NCI-H82 (cell line): ENCODE data around the gene TNFRSF8.
A peak's percentile ranks its signal among the peaks of the same experiment; 100 is the strongest.

ENCODE experiments used
- DNase-seq: peaks from one replicate; lab custom pipeline; 2025; lab: John Stamatoyannopoulos, UW

Gene TNFRSF8

DNA sequence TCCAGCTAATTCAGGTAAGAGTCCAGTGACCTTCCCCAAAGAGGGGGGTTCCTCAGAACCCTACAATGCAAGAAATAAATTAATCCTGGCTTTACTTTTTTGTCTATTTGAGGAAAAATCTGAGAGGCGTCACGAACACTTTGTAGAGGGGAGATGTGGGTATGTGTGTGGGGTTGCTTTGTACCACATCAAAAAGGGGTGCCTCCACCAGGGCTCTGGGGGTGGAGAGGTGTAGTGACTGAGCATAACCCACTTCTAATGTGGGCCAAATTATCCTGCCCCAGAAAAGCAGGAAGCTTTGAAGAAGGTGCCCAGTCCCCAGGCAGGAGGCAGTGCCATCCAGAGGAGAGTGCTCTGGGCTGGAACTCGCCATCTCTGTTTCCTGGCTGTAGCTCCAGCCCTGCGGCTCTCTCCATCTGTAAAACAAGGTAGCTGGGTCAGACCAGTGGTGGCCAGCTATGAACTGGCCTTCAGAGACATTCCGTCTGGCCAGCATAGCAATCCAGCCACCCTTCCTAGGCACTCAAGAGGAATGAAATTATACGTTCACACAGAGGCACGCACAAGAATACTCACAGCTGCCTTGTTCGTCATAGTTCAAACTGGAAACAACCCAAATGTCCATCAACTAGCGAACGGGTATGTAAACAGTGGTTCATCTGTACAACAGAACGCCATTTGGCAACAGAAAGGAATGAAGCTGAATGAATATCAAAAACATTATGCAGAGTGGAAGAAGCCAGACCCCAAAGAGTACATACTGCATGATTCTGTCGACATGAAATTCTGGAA is 58.3 kb downstream of the TNFRSF8 start:
- no peak for DNase-seq

DNA sequence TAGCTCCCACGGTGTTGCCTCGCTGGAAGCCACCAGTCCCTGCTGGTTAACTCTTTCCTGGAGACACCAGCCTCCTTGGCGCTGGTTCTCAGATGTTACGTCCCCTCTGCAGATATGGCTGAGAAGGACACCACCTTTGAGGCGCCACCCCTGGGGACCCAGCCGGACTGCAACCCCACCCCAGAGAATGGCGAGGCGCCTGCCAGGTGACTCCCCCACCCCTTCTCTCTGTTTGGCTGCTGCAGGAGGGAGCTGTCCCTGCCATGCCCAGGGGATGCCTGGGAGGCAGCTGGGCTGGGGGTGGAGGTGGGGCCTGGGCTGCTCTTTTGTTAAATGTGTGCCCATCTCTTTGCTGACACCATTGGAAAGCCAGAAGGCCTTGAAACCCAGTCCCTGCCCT is 60.1 kb downstream of the TNFRSF8 start:
- no peak for DNase-seq

DNA sequence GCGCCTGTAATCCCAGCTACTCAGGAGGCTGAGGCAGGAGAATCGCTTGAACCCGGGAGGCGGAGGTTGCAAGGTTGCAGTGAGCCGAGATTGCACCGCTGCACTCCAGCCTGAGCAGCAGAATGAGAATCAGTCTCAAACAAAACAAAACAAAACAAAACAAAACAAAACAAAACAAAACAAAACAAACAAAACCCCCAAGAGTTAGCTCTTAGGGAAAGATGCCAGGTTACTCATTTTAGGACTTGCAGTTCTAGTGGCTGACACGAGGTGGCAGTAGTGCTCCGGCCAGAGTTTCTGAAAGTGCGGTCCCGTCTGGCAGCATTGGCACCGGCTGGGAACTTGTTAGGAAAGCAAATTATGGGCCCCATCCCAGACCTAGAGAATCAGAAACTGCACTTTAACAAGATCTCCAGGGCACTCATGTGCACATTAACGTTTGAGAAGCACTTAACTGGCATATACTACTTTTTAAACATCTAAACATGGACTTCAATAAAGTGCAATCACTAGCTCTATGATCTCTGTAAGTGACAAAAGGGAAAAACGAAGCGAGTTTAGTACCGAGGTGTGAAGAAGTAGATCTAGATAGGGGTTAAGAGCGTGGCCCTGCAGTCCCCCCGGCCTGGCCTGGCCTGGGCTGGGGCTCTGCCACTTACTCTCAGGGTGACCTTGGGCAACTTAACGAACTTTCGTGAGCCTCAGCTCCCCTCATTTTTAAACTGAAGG is 61.8 kb downstream of the TNFRSF8 start:
- peak; percentile 72 for DNase-seq

DNA sequence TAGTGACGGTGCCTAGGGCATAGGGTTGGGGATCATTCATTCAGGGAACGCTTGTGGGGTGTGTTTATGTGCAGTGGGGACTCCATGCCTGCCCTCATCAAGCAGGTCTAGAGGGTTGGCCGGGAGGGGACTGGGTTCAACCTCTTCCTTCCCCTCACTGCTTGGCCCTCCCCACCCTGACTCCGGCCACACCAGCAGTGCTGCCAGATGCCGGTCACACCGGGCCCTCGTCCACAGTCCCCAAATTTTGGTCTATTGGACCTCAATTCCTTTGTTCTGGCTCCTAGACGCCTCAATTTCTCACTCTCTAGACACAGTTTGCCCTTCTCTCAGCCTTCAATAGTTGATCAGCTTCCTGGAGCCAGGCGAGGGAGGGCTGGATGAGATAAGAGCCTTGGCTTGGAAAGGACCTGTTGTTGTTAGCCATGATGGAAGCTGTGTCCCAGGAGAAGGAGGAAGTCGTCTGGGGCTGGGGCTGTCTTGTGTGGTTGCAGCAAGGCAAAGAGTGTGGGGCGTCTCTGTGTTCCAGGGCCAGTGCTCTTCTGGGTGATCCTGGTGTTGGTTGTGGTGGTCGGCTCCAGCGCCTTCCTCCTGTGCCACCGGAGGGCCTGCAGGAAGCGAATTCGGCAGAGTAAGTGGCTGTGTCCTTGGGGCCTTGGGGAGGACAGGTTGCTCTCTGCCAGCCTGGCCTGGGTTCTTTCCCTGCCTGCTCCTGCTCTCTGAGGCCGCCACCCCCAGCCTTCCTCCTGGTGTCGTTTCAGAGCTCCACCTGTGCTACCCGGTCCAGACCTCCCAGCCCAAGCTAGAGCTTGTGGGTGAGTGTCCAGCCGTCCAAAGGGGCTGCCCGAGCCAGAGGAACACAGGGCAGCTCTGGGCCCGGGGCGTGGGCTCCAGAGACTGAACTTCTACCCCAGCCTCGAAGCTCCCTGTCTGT is 62.6 kb downstream of the TNFRSF8 start:
- DNase-seq = no peak

DNA sequence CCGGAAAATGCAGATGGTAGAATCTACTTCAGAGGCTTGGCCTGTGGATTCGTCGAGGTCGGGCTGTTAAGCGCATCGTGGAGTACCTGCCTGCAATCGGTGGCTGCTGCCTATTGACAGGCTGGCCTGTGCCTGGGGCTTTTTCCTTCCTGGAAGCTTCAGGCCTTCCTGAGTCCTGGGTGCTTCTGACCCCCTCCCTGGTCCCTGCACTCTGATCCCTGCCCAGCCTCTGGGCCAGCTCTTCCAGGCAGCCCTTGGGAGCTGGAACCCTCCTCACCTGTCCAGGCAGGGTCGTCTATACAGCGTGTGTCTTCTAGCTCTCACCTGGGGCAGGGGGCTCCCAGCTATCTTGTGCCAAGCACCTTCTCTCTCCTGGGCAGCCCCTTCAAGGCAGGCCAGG is 63.7 kb downstream of the TNFRSF8 start:
- DNase-seq = no peak

DNA sequence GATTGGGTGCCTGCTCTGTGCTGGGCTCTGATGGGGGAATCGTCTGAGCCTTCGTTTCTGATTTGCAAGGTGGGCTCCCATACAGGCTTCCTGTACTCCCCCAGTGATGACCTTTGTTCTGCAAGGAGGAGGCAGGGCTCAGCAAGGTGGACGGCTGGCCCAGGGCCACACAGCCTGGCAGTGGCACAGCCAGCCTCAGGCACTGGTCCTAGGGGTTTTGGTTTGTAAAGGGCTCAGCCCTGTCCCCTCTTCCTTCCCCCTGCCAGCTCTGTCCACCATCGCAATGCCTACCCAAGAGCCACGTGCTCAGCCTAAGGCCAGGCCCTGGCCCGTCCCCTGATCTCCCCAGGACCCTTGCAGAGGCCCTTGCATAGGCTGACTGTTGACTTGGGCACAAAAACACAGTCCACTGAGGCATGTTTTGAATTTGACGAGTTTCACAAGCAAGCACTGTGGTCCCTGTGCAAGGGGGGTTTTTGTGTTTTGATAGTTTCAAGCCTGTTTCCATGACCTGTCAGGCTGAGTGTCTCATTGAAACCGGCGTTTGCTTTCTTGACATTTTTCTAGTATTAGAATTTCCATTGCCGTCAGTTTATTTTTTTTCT is 64.2 kb downstream of the TNFRSF8 start:
- DNase-seq = no peak

DNA sequence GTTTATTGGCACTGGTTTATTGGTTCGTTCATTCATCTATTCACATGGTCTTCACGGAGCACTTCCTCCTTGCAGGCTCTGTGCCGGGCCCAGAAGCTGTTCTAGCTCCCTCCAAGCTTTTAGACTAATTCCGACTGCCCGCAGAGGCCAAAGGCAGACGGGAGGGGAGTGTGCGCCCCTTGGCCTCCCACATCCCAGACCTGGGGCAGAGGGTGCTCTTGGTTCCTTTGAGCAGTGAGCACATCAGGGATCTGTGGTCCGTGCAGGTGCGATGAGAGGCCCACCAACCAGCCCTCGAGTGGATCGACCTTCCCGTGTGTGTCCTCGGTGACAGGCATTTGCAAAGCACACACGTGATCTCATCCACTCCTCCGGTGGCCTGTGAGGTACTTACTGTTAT is 65.0 kb downstream of the TNFRSF8 start:
- no peak for DNase-seq

DNA sequence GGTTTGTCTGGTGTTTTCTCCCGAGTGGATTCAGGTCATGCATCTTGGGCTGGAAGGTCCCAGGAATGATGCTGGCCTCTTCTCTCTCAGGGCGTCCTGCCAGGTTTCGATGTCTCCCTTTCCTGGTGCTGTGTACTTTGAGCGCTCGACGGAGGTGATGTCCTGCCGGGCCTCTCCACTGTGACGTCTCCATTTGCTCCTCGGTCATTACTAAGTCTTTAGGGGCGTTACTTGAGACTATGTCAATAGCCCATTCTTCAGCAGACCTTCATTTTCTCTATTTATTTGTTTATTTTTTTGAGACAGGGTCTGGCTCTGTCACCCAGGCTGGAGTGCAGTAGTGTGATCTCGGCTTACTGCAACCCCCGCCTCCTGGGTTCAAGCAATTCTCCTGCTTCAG is 66.5 kb downstream of the TNFRSF8 start:
- no peak for DNase-seq

DNA sequence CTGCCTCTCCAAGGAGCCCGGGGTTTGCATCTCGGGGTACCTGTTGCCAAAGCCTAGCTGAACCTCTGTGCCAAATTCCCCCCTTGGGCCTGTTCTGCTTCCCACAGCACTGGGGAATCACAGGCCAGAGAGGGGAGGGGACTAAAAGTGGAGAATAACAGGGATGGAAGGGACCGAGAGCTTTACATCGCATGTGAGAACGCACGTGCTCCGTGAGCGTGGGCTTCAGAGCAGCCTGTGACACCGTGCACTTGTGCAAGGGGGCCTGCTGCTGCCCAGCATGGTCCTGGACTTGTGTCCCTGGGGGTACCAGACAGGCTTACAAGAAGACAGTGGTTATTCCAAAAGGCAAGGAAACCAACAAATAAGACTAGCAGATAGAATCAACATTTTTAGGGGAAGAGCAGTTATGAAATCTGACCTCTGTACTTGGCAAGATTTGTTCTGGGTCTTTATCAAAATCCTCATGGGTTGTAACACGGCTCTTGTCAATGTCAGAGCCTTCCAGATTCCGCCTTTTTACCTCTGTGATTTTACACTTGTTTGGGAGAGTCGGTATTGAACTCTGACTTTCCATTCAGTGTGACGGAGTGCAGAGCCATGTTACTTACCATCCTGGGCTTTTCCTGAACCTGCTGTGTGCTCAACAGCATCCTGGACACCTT is 67.5 kb downstream of the TNFRSF8 start:
- no peak for DNase-seq

DNA sequence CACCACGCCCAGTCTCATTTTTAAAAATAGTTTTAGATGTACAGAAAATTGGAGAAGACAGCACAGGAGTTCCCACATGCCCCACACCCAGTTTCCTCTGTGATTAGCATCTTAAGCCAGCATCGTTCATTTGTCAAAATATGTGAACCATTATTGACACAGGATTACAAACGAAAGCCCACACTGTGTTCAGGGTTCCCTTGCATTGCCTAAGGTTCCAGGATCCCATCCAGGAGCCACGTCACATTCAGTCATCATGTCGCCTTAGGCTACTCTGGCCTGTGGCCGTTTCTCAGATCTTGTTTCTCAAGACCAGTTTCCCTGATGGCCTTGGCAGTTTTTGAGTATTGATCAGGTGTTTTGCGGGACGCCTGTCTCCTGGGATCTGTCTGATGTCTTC is 69.0 kb downstream of the TNFRSF8 start:
- DNase-seq = no peak

DNA sequence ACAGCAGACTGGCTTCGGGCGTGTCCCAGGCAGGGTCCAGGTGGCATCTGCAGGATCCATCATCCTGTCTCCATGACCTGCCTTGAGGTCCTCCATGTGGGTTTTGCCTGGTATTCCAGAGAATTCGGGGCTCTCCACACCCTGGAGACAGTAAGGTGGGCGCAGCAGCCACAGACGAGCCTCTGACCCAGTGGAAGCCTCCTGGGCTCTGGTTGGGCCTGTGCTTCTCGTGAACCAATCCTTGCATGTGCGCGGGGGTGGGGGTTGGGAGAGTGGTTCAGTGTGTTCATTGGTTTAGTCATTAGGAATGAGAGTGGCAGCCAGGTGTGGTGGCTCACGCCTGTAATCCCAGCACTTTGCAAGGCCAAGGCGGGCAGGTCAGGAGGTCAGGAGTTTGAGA is 71.6 kb downstream of the TNFRSF8 start:
- DNase-seq = no peak

DNA sequence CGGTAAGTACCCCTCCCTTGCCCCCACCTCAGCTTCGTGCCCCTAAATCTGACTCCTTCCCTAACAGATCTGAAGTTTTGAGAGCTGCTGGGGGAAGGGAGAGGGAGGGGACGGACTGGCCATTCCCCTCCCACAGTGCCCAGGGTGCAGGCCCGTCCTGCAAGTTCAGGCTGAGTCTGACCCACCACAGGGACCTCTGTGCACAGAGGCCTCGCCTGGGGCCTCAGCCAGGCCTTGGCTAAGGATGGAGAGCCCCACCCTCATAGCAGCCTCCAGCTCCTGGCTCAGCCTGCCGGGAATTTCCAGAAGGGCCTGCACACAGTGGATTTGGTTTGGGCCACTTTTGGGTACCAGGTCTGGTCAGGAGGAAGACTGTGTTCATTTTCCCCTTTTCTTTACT is 72.5 kb downstream of the TNFRSF8 start:
- DNase-seq = no peak

DNA sequence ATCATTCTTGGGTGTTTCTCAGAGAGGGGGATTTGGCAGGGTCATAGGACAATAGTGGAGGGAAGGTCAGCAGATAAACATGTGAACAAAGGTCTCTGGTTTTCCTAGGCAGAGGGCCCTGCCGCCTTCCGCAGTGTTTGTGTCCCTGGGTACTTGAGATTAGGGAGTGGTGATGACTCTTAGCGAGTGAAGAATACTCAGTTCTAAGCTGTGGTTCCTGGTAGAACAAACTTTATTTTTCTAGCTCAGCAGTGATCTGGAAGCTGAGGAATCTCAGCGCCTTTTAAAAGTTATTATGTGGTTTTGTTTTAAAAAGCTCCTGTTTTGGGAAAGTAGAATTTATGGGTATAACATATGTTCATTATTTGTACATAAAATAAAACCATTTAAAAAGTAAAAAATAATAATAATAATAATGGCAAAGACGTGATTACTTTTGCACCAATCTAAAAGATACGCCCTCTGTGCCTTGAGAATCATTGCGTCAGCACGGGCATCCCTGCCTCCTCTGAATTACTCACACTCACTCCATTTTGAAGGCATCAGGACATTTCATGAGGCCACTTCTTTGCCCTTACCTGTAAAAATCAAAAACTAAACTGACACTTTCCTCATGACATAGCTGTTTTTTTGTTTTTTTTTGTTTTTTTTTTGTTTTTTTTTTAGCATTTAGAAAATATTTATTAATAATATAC is 74.0 kb downstream of the TNFRSF8 start:
- DNase-seq = no peak

DNA sequence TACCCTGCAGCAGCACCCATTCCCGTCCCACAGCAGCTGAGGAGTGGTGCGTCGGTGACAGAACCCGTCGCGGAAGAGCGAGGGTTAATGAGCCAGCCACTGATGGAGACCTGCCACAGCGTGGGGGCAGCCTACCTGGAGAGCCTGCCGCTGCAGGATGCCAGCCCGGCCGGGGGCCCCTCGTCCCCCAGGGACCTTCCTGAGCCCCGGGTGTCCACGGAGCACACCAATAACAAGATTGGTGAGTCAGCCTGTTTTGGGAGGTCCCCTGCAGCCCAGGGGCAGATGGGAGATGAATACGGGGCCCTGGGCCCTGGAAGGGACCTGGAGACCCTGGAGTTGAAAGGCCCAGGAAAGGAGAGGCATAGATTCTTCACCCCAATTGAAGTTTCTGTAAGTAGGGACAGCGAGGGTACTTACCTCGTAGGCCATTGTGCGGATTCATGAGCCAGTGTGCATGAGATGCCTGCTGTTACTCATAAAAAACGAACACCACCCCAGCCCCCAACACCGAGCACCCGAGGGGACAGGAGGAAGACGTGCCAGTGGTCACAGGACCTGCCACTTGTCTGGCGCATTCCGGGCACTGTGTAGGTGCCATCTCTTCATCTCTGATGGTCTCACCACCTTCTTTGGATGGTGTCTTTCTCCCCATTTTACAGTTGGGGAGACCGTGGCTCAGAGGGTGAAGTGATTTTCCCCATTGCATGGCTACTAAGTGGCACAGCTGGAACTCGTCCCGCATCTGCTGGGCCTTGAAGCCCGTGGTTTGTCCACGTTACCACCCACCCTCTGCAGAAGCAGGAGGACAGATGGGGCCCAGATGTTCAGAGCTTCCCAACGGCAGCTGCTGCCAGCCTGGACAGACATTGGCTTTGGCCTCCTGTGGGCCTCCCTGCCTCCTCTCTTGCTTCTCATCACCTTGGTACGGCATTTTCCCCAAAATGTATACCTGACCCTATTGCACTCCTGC is 75.4 kb downstream of the TNFRSF8 start:
- no peak for DNase-seq

DNA sequence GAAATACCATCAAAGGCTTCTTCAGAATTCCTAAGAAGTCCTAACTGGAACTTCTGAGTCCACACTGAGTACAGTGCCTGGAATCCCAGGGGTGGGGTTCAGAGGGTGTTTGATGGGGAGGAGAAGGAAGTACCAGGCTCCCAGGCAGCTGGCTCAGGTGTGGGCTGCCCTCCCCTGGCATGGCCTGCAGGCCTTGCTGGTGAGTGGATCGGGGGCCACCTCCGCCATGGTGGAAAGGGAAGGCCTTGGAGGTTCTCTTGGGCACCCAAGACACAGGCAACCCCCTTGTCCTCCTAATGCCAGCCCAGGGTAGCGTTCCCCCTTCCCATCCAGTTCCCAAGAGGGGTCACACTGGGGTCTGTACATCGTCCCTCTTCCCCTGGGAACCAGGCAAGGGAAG is 76.9 kb downstream of the TNFRSF8 start:
- no peak for DNase-seq

DNA sequence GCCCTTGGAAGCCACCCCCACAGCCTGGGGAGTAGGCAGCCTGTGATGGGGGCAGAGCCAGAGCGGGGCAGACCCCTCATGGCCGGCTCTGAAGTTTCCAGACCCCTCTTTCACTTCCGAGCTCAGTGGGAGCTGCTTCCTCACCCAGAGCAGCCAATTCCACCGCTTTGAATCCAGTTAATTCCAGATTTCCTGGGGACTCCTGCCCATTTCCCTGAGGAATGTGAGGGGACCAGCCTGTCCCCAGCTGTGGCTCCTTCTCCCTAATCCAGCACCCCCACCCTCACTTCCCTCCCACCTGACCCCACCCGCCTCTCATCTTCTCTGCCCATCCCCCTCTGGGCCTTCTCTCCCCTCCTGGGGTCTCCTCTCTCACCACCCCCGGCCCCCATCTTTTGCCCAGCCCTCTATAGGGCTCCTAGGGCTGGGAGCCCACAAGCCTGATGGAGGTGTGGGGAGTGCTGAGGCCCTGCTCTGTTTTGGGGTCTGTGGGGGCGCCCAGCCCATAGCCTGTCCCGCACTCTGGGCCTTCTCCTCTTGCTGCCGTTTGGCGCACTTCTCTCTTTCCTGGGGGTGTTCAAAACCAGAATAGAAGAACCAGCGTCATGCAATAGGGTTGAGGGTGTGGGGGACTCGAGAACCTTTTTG is 77.5 kb downstream of the TNFRSF8 start:
- no peak for DNase-seq

DNA sequence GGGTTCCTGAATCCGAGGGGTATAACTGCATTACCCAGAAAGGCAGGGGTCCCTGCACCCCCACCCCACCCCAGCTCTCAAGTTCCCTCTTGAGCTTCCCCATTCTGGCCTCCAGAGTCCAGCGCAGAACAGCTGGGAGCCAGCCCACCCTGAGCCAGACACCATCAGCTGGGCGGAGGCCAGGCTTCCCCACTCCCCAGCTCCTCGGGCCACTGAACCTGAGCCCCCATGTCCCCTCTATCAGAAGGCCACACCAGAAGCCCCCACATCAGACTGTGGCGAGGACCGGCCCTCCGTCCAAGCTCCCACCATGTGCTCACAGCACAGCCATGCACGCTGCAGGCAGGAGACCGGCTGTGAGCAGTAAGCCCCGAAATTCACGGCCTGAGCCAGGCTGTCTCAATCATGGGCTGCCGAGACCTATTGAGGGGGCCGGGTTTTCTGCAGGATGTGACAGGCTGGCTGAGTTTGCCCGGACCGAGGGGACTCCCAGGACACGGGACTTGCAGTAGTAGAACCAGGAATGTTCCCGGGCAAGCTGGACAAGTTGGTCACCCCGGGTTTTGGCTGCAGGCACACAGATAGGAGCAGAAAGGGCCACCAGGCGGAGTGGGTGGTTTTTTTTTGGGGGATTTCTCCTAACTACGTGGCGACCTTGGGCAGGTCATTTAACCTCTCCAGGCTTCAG is 78.2 kb downstream of the TNFRSF8 start:
- no peak for DNase-seq

DNA sequence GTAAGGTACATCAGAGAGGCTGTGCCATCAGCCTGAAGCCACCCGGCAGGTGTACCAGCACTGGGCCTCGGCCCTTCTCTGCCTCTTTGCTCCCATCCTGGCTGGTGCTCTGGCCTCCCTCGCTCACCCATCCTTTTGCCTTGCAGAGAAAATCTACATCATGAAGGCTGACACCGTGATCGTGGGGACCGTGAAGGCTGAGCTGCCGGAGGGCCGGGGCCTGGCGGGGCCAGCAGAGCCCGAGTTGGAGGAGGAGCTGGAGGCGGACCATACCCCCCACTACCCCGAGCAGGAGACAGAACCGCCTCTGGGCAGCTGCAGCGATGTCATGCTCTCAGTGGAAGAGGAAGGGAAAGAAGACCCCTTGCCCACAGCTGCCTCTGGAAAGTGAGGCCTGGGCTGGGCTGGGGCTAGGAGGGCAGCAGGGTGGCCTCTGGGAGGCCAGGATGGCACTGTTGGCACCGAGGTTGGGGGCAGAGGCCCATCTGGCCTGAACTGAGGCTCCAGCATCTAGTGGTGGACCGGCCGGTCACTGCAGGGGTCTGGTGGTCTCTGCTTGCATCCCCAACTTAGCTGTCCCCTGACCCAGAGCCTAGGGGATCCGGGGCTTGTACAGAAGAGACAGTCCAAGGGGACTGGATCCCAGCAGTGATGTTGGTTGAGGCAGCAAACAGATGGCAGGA is 79.2 kb downstream of the TNFRSF8 start:
- DNase-seq = no peak
